GM12874 (cell line): ENCODE data around the gene TTC9C.

Experiments used
- TF ChIP-seq, protein P1 (sequence below): IDR thresholded peaks from 2 replicates; pipeline ENCODE4 v1.5.1; 2011; ENCODE audit warnings: low read depth, mild to moderate bottlenecking, control low read depth, low read length, moderate library complexity; ENCODE audit not compliant: insufficient read depth

TTC9C gene

DNA sequence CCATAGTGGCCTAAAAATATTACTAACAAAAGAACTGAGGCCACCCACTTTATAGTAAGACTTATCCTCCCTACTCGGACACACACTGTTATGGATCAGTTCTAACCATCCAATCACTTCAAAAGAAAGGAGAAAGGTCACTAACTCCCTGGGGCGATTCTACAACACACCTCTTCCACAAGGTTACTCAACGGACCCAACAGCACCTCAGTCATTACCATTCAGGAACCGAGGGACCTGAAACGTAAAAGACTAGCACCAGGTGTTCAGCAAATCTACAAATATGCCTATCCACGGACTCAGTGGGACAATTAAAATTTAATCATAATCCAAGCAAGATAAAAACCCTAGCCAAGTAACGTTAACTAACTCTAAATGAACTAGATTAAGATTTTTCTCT, 2.6 kb upstream of the TTC9C start:
- TF ChIP-seq, protein P1, sequence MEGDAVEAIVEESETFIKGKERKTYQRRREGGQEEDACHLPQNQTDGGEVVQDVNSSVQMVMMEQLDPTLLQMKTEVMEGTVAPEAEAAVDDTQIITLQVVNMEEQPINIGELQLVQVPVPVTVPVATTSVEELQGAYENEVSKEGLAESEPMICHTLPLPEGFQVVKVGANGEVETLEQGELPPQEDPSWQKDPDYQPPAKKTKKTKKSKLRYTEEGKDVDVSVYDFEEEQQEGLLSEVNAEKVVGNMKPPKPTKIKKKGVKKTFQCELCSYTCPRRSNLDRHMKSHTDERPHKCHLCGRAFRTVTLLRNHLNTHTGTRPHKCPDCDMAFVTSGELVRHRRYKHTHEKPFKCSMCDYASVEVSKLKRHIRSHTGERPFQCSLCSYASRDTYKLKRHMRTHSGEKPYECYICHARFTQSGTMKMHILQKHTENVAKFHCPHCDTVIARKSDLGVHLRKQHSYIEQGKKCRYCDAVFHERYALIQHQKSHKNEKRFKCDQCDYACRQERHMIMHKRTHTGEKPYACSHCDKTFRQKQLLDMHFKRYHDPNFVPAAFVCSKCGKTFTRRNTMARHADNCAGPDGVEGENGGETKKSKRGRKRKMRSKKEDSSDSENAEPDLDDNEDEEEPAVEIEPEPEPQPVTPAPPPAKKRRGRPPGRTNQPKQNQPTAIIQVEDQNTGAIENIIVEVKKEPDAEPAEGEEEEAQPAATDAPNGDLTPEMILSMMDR, result no peak

DNA sequence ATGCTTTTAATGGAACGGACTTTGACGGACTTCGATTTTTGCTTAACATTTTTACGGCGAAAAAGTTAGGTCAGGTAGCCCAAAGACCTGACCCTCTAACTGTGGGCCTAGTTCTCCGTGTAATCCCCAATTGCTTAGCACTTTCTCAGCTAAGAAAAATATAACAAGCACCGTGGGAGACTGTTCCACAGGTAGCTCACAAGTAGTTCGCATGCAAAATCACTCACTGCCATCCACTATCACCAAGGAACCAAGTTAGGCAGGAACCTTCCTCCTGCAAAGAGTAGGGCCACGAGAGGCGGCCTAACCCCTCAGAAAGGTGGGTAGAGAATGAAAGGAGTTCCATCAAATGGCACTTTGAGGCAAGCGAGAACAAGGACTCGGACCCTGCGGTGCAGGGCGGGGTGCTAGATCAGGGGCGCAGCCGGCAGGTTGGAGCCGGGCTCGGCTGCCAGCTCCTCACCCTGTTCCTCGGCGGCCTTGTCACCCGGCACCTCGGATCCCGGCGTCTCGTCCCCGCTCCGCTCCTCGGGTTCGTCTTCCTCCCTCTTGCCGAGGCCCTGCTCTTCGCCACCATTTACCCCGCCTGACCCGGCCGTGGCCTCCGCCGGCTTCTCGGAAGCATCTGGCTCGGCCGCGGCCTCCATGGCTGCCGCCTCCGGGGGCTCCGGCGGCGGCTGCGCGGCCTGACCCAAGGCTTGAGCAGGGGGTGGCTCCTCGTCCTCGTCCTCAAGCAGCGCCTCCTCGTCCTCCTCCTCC, 2.0 kb upstream of the TTC9C start:
- TF ChIP-seq, protein P1, result no peak

DNA sequence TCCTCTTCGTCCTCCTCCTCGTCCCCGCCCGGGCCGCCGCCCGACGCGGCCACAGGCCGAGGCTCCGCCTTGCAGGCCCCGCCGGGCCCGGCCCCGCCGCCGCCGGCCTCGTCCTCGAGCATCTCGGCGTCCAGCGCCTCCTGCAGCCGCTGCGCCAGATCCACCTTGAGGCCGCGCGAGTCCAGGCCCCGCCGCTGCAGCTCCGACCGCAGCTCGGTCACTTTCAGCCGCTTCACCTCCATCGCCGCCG, 1.4 kb upstream of the TTC9C start:
- TF ChIP-seq, protein P1, result no peak

GRCh38 chr11:62727165-62727871, 968 bp upstream of the TTC9C start, which contains the start of gene HNRNPUL2:
Gene HNRNPUL2, minus strand, starts transcription at chr11:62727457. Its CDS starts 301 bp downstream, at chr11:62727156.
- TF ChIP-seq, protein P1, result no peak

GRCh38 chr11:62727872-62728170, 465 bp upstream of the TTC9C start:
- TF ChIP-seq, protein P1, result no peak

DNA sequence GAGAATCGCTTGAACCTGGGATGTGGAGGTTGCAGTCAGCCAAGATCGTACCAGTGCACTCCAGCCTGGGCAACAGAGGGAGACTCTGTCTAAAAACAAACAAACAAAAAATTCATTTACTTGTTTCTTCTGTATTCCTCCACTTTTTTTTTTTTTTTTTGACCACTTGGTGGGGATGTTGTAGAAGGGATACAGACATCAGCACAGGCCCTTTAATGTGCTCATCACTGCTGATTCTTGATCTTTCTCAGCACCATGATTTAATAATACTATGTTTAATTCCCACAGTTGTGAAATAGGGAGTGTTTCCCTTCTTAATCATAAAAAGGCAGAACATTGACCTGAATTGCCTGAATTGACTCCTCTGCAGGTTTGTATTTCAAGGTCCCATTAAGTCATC, 4.5 kb downstream of the TTC9C start:
- TF ChIP-seq, protein P1, result no peak

DNA sequence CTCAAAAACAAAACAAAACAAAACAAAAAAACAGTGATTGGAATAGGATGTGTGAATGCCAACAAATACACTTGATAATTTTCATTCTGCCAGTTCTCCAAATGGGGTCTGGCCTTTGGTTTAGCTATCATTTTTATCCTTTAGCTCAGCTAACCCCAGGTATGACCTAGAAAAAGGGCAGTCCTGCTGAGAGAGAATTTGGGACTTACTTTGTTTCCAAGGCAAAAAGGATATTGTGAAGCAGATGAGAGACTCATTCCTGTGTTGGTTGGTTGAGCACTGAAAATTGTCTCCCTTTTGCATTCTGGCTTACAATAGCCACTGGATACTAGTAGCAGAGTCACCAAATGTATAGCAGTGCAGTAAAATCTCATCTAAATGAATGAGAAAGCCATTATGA, 8.9 kb downstream of the TTC9C start:
- TF ChIP-seq, protein P1, result no peak
